Upper lobe of left lung (tissue), 6 donors: ENCODE measurements around the gene C11orf52. TPM values are rescaled to one million over a fixed set of nuclear protein-coding genes. Genes with fewer than 3 reads are reported as not detected.

Source experiments
- ATAC-seq, 2 donors: fragments of 200-7000 bp; cut with Tn5 transposase; one replicate each; pipeline ENCODE4 v1.9.1; 2022; ENCODE audit warnings: mild to moderate bottlenecking in 2 of 2, moderate library complexity in 2 of 2; ENCODE audit not compliant: low FRiP score in 2 of 2
- DNase-seq, 2 donors: peaks; one replicate each; pipeline ENCODE4 v3.0.0-alpha.2; 2019 to 2020
- H3K27ac ChIP-seq, 4 donors: fragments of 200-600 bp; sonication (generic); one replicate each; pipeline ENCODE4 v1.5.1; 2016 to 2019
- H3K27me3 ChIP-seq, 4 donors: fragments of 200-600 bp; sonication (generic); one replicate each; pipeline ENCODE4 v1.5.1; 2017 to 2019
- H3K36me3 ChIP-seq, 4 donors: fragments of 200-600 bp; sonication (generic); one replicate each; pipeline ENCODE4 v1.5.1; 2016 to 2019
- H3K4me1 ChIP-seq, 4 donors: fragments of 200-600 bp; sonication (generic); one replicate each; pipeline ENCODE4 v1.5.1; 2018 to 2019
- H3K4me3 ChIP-seq, 4 donors: fragments of 200-600 bp; sonication (generic); one replicate each; pipeline ENCODE4 v1.5.1; 2017 to 2019; ENCODE audit warnings: mild to moderate bottlenecking in 2 of 4, moderate library complexity in 1 of 4
- H3K9me3 ChIP-seq, 4 donors: fragments of 200-600 bp; sonication (generic); one replicate each; pipeline ENCODE4 v1.5.1; 2018 to 2019
- CTCF ChIP-seq, 6 experiments: fragments of 450-650 bp in 4 of 6; fragments of 200-600 bp in 2 of 6; sonication (generic) in 2 of 6; IDR thresholded peaks; one replicate each; pipeline ENCODE4 v1.5.1; 2016 to 2019; ENCODE audit warnings: antibody characterized with exemption in 6 of 6
- EP300 ChIP-seq, 4 donors: sonication (generic); formaldehyde crosslinking; IDR thresholded peaks; one replicate each; pipeline ENCODE4 v1.5.1; 2017; ENCODE audit warnings: antibody characterized with exemption in 4 of 4, control low read depth in 2 of 4
- POLR2A ChIP-seq, 4 donors: fragments of 450-650 bp; IDR thresholded peaks; one replicate each; pipeline ENCODE4 v1.5.1; 2016 to 2017; ENCODE audit warnings: antibody characterized with exemption in 4 of 4, mild to moderate bottlenecking in 2 of 4
- POLR2AphosphoS5 ChIP-seq, 2 donors: sonication (generic); formaldehyde crosslinking; IDR thresholded peaks; one replicate each; pipeline ENCODE4 v1.5.1; 2017; ENCODE audit warnings: antibody characterized with exemption in 2 of 2
- WGBS, 2 donors: methylation state at CpG; one replicate each; pipeline ENCODE4 v1.1.5; 2017 to 2018; 5-methylcytosine and 5-hydroxymethylcytosine counted together
- total RNA-seq, 6 donors: library from RNA; depleted of rRNA in 4 of 6; stranded (reverse); fragments of >200 nt in 4 of 6; gene quantifications; one replicate each; pipeline versions ENCODE4 v1.1.0 to v1.2.1, GENCODE V29; 2016 to 2021
- donor health status: DM: no; HTN: no; CAD: no; lungs with moderate emphysema.
- donor health status: DM: no; HTN: yes; CAD: no; lungs with severe emphysema.

The C11orf52 gene
- total RNA-seq, 6 donors from 2014 or later, result 7.1 to 26.7 (median 11.3) TPM

GRCh38 chr11:111949519-111950426 lies 31.1 kb downstream of the C11orf52 start:
- no peak for ATAC-seq
- no peak for DNase-seq
- Histone ChIP-seq H3K9me3 (no peaks in the 10 kb centered on the region), H3K27ac (no peak overlapping the region), H3K27me3 (no peaks in the 10 kb centered on the region), H3K4me3 (no peak overlapping the region), H3K36me3 (no peaks in the 10 kb centered on the region), H3K4me1 (peaks cover 0 to 12% (median 0%) of the 10 kb centered on the region in 4 donors)
- 33 to 36% methylated on average over 7 of the region's 7 CpGs for WGBS, 2 donors
- no peak for TF ChIP-seq CTCF (IDR thresholded peaks at IDR 0.05)
- no peak for TF ChIP-seq POLR2AphosphoS5 (IDR thresholded peaks at IDR 0.05)
- no peak for TF ChIP-seq EP300 (IDR thresholded peaks at IDR 0.05)
- TF ChIP-seq POLR2A (IDR thresholded peaks at IDR 0.05), result no peak

GRCh38 chr11:111951565-111951964 lies 32.9 kb downstream of the C11orf52 start:
- no peaks in the 10 kb centered on the region for H3K36me3 ChIP-seq
- no peaks in the 10 kb centered on the region for H3K27me3 ChIP-seq
- TF ChIP-seq POLR2A (IDR thresholded peaks at IDR 0.05) (no peak), EP300 (IDR thresholded peaks at IDR 0.05) (no peak), POLR2AphosphoS5 (IDR thresholded peaks at IDR 0.05) (no peak), CTCF (IDR thresholded peaks at IDR 0.05) (no peak)
- H3K9me3 ChIP-seq, result no peaks in the 10 kb centered on the region
- H3K4me1 ChIP-seq, result peaks cover 0 to 2% (median 0%) of the 10 kb centered on the region in 4 donors
- 91 to 95% methylated on average over 3 of the region's 3 CpGs for WGBS, 2 donors
- DNase-seq, result no peak
- no peak for ATAC-seq
- no peak overlapping the region for H3K4me3 ChIP-seq
- no peak overlapping the region for H3K27ac ChIP-seq

- ATAC-seq (no peak), DNase-seq (no peak)
- H3K27me3 ChIP-seq, result no peaks in the 10 kb centered on the region
- H3K27ac ChIP-seq, result no peak overlapping the region
- no peak for TF ChIP-seq POLR2AphosphoS5 (IDR thresholded peaks at IDR 0.05)
- TF ChIP-seq CTCF (IDR thresholded peaks at IDR 0.05), result no peak
- TF ChIP-seq EP300 (IDR thresholded peaks at IDR 0.05), result no peak
- no peak for TF ChIP-seq POLR2A (IDR thresholded peaks at IDR 0.05)
- no peak overlapping the region for H3K4me3 ChIP-seq
- no peaks in the 10 kb centered on the region for H3K36me3 ChIP-seq
- WGBS, 2 donors, result 92 to 93% methylated on average over 4 of the region's 4 CpGs
- H3K9me3 ChIP-seq, result no peaks in the 10 kb centered on the region
- H3K4me1 ChIP-seq, result no peaks in the 10 kb centered on the region
These were observed 35.4 kb downstream of the C11orf52 start for GRCh38 chr11:111954154-111954553.

GRCh38 chr11:111957663-111958444 lies 39.1 kb downstream of the C11orf52 start:
- DNase-seq (peak in 1 of 2 donors; percentile 63), ATAC-seq (no peak)
- Histone ChIP-seq H3K4me3 (no peak overlapping the region), H3K4me1 (no peaks in the 10 kb centered on the region), H3K27me3 (no peaks in the 10 kb centered on the region), H3K27ac (no peak overlapping the region), H3K36me3 (no peaks in the 10 kb centered on the region), H3K9me3 (no peaks in the 10 kb centered on the region)
- TF ChIP-seq POLR2A (IDR thresholded peaks at IDR 0.05), result no peak
- no peak for TF ChIP-seq EP300 (IDR thresholded peaks at IDR 0.05)
- TF ChIP-seq CTCF (IDR thresholded peaks at IDR 0.05), result no peak
- TF ChIP-seq POLR2AphosphoS5 (IDR thresholded peaks at IDR 0.05), result no peak
- WGBS, 2 donors, result 96 to 97% methylated on average over 7 to 10 of the region's 12 CpGs
